Prostate gland (tissue), 2 donors: ENCODE data around the gene ATP5F1D.

Experiments
- CTCF ChIP-seq, 4 experiments: fragments of 200-600 bp in 2 of 4; fragments of 450-650 bp in 2 of 4; sonication (generic) in 2 of 4; IDR thresholded peaks; 1 replicate in 3 of 4; 2 replicates in 1 of 4; pipeline ENCODE4 v1.5.1; 2016 to 2019; ENCODE audit warnings: antibody characterized with exemption in 4 of 4, mild to moderate bottlenecking in 2 of 4, moderate library complexity in 2 of 4
- POLR2AphosphoS5 ChIP-seq: sonication (generic); formaldehyde crosslinking; IDR thresholded peaks from one replicate; pipeline ENCODE4 v1.6.1; 2017; ENCODE audit warnings: antibody characterized with exemption

- no peak for TF ChIP-seq CTCF (IDR thresholded peaks at IDR 0.05)
- no peak for TF ChIP-seq POLR2AphosphoS5
Observed at GRCh38 chr19:1278713-1279660, 37.4 kb downstream of the ATP5F1D start.
